Neural crest cell (in vitro differentiated cells): ENCODE results near the gene DNAH17. TPM values are rescaled to one million over a fixed set of nuclear protein-coding genes. Genes with fewer than 3 reads are reported as not detected.

Experiments
- DNase-seq: peaks from one replicate; pipeline ENCODE4 v3.0.0; 2021; ENCODE audit warnings: low read depth, mixed read lengths, low spot score
- H3K27ac Mint-ChIP-seq: one replicate; pipeline ENCODE4 v1.8.0; 2021; ENCODE audit warnings: mild to moderate bottlenecking, mixed read lengths; ENCODE audit not compliant: unreplicated experiment
- H3K27me3 Mint-ChIP-seq: 2 replicates; pipeline ENCODE4 v1.8.0; 2021; ENCODE audit warnings: low read depth, mild to moderate bottlenecking, mixed read lengths
- H3K36me3 Mint-ChIP-seq: 2 replicates; pipeline ENCODE4 v1.8.0; 2021; ENCODE audit warnings: low read depth, mild to moderate bottlenecking, mixed read lengths
- H3K4me1 Mint-ChIP-seq: 2 replicates; pipeline ENCODE4 v1.8.0; 2021; ENCODE audit warnings: mixed read lengths
- H3K4me3 Mint-ChIP-seq: one replicate; pipeline ENCODE4 v1.8.0; 2021; ENCODE audit warnings: mild to moderate bottlenecking, mixed read lengths
- H3K9me3 Mint-ChIP-seq: 2 replicates; pipeline ENCODE4 v1.8.0; 2021; ENCODE audit warnings: mixed read lengths
- total RNA-seq: library from RNA; stranded (reverse); gene quantifications from 2 replicates; pipeline ENCODE4 v1.2.1, GENCODE V29; 2021
- TF ChIP-seq, protein P1 (sequence below): fragments of 200-600 bp; sonication (generic); conservative IDR thresholded peaks from 2 replicates; pipeline ENCODE4 v1.5.0; 2021; ENCODE audit warnings: antibody characterized with exemption, mild to moderate bottlenecking

Gene DNAH17
- total RNA-seq, 1 donor from 2014 or later, result 0.09 TPM

- Mint-ChIP-seq H3K4me3 (no peak overlapping the region), H3K9me3 (no peaks in the 10 kb centered on the region), H3K36me3 (no peaks in the 10 kb centered on the region), H3K27ac (no peak overlapping the region), H3K4me1 (peaks cover 13% of the 10 kb centered on the region), H3K27me3 (no peaks in the 10 kb centered on the region)
- DNase-seq, result no peak
- TF ChIP-seq, protein P1, sequence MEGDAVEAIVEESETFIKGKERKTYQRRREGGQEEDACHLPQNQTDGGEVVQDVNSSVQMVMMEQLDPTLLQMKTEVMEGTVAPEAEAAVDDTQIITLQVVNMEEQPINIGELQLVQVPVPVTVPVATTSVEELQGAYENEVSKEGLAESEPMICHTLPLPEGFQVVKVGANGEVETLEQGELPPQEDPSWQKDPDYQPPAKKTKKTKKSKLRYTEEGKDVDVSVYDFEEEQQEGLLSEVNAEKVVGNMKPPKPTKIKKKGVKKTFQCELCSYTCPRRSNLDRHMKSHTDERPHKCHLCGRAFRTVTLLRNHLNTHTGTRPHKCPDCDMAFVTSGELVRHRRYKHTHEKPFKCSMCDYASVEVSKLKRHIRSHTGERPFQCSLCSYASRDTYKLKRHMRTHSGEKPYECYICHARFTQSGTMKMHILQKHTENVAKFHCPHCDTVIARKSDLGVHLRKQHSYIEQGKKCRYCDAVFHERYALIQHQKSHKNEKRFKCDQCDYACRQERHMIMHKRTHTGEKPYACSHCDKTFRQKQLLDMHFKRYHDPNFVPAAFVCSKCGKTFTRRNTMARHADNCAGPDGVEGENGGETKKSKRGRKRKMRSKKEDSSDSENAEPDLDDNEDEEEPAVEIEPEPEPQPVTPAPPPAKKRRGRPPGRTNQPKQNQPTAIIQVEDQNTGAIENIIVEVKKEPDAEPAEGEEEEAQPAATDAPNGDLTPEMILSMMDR, result no peak
Observed at GRCh38 chr17:78529251-78529650, 47.9 kb downstream of the DNAH17 start.

DNA sequence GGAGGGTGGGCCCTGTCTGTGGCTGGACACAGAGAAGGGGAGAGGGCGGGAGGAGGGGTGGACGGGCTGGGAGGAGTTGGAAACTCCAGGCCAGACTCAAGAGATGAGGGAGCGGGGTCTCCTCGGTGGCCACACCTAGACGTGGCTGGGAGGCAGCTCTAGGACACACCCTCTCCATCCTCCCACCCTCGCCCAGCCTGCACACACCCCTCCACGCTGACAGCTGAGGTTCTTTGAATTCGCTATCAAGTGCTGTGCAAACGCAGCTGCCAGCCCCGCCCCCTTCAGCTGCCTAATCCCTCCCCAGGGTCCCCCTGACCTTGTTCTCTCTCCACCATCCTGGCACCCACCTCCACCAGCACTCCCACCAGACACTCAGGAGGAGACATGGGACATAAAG, 48.7 kb downstream of the DNAH17 start:
- Mint-ChIP-seq H3K36me3 (no peaks in the 10 kb centered on the region), H3K4me3 (no peak overlapping the region), H3K9me3 (no peaks in the 10 kb centered on the region), H3K4me1 (peaks cover 13% of the 10 kb centered on the region), H3K27ac (no peak overlapping the region), H3K27me3 (no peaks in the 10 kb centered on the region)
- TF ChIP-seq, protein P1, result no peak
- no peak for DNase-seq

- TF ChIP-seq, protein P1, result no peak
- Mint-ChIP-seq H3K4me1 (peaks cover 13% of the 10 kb centered on the region), H3K27me3 (no peaks in the 10 kb centered on the region), H3K9me3 (no peaks in the 10 kb centered on the region), H3K27ac (no peak overlapping the region), H3K36me3 (no peaks in the 10 kb centered on the region), H3K4me3 (no peak overlapping the region)
- DNase-seq, result no peak
Observed at GRCh38 chr17:78527345-78527744, 49.9 kb downstream of the DNAH17 start.

DNA sequence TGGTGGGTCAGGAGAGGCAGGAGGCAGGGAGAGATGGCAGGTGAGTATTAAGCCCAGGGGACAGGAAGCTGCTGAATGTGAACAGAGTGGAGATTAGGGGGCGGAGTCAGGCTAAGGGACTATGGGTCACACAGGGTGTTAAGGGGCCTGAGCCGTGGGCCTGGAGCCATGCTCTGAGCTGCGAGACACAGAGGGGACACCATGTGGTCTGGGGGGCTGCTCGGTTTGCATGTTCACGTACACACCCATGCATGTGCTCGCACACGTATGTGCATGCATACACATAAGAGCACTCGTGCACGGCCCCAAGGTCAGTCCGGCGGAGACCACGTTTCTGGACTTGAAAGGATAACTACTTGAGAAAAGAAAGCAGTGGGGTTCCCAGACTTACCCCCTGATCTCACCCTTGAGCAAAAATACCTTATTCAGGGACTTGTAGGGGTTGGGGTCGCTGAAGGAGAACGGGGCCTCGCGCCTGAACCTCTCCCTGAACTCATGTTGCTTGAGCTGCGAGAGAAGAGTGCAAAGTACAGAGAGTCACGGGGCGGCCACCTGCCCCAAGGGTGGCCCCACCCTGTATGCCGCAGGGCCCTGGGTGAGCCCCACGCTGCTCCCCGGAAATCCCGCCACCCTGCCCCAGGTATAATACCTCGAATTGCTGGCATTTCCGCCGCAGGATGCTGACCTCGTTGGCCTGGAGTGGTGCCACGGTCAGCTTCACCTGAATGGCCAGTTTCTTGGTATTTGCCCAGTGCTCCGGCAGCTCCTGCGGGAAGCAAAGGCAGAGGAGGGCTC, 50.8 kb downstream of the DNAH17 start:
- H3K27ac Mint-ChIP-seq, result no peak overlapping the region
- peaks cover 5% of the 10 kb centered on the region for H3K4me1 Mint-ChIP-seq
- no peaks in the 10 kb centered on the region for H3K36me3 Mint-ChIP-seq
- TF ChIP-seq, protein P1, result no peak
- H3K4me3 Mint-ChIP-seq, result no peak overlapping the region
- no peaks in the 10 kb centered on the region for H3K27me3 Mint-ChIP-seq
- DNase-seq, result no peak
- H3K9me3 Mint-ChIP-seq, result no peaks in the 10 kb centered on the region

- Mint-ChIP-seq H3K27ac (no peak overlapping the region), H3K9me3 (no peaks in the 10 kb centered on the region), H3K4me3 (no peak overlapping the region), H3K36me3 (no peaks in the 10 kb centered on the region), H3K4me1 (peaks cover 5% of the 10 kb centered on the region), H3K27me3 (no peaks in the 10 kb centered on the region)
- no peak for DNase-seq
- TF ChIP-seq, protein P1, result no peak
Observed at GRCh38 chr17:78525511-78526160, 51.6 kb downstream of the DNAH17 start.
